Kidney capillary endothelial cell (primary cell): ENCODE data around the gene GNG14.
"Not testable (repeated sequence)": the region's sequence is repeated elsewhere in the genome, so short reads cannot be mapped to it uniquely, and the experiment has no call there.

Experiments used
- DNase-seq: peaks from one replicate; pipeline ENCODE4 v3.0.0-alpha.2; 2018; ENCODE audit warnings: low spot score

The GNG14 gene

GRCh38 chr19:12696366-12697335, 8.9 kb downstream of the GNG14 start, which contains the start of gene FBXW9:
Gene FBXW9 (minus strand): TSS chr19:12696631. CDS start chr19:12696581, 50 bp downstream.
- peak; percentile 87 for DNase-seq

GRCh38 chr19:12697425-12697824, 9.6 kb downstream of the GNG14 start:
- not testable (repeated sequence) for DNase-seq

GRCh38 chr19:12698138-12698537, 10.3 kb downstream of the GNG14 start:
- no peak for DNase-seq

- DNase-seq = no peak
These were observed 13.9 kb downstream of the GNG14 start for GRCh38 chr19:12701596-12702282.

GRCh38 chr19:12703046-12703445, 15.2 kb downstream of the GNG14 start:
- DNase-seq = peak; percentile 39

GRCh38 chr19:12705169-12705568, 17.4 kb downstream of the GNG14 start:
- DNase-seq = no peak

GRCh38 chr19:12705654-12706331, 18.0 kb downstream of the GNG14 start:
- DNase-seq = no peak

- no peak for DNase-seq
These were observed 18.5 kb downstream of the GNG14 start for GRCh38 chr19:12706332-12706718.

GRCh38 chr19:12708641-12709040, 20.8 kb downstream of the GNG14 start:
- DNase-seq = no peak

- no peak for DNase-seq
These were observed 23.4 kb downstream of the GNG14 start for GRCh38 chr19:12711187-12711586.

- DNase-seq = not testable (repeated sequence)
These were observed 24.3 kb downstream of the GNG14 start for GRCh38 chr19:12712077-12712476.

- DNase-seq = not testable (repeated sequence)
These were observed 25.5 kb downstream of the GNG14 start for GRCh38 chr19:12713304-12713703.

GRCh38 chr19:12715102-12715501, 27.3 kb downstream of the GNG14 start:
- no peak for DNase-seq

- DNase-seq = no peak
These were observed 28.1 kb downstream of the GNG14 start for GRCh38 chr19:12715929-12716328.

- DNase-seq = no peak
These were observed 32.5 kb downstream of the GNG14 start for GRCh38 chr19:12720296-12720695.

- DNase-seq = peak; percentile 35
These were observed 33.3 kb downstream of the GNG14 start for GRCh38 chr19:12720851-12721655.

- peak; percentile 44 for DNase-seq
These were observed 34.1 kb downstream of the GNG14 start for GRCh38 chr19:12721656-12722565.

GRCh38 chr19:12722566-12723380, 35.0 kb downstream of the GNG14 start:
- DNase-seq = peak; percentile 93

- DNase-seq = no peak
These were observed 35.5 kb downstream of the GNG14 start for GRCh38 chr19:12723381-12723640.
